Measurements from ENCODE around the gene TRMU.

DNA sequence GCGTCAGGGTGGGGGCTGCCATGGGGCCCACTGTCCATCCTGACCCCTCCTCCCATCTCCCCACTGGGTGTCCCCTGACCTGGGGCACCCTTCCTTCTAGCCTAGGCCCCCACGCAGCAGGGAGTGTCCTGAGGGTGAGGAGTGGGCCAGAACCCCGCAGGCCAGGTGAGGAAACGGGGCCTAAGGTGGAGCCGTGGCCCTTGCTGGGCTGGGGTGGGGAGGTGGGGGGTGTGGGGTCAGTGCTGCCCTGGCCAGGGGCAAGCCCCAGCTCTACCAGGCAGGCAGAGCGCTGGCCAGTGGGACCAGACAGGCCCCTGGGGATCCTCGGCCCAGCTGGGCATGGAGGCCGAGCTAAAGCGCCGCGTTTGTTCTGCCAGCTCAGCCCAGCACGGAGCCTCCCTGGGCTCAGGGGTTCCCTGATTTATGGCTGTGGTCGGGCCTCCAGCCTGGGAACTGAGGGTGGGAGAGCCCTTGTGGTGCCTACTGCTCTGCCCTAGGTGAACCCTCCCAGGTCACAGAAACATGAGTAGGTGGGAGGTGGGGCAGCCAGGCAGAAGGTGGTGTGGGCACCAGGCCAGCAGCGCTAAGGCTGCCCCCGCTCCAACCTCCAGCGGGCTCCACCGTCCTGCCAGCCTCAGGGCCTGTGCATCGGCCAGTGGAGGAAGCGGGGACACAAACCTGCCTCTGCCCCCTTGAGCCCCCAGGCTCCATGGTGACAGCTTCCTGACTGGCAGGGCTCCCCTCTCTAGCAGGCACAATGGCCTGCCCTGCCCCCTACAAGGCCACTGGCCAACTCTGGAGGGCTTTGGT is 22.4 kb downstream of the TRMU start:
- TF ChIP-seq YY1 (IDR thresholded peaks at IDR 0.05; ENCODE audit: insufficient read depth, insufficient read length) (no peak), ZNF274 (IDR thresholded peaks at IDR 0.05; ENCODE audit: low read depth, low read length) (no peak)
